GM15510 (cell line): ENCODE results near the gene ADGRF1.

Experiments used
- POLR2A ChIP-seq: IDR thresholded peaks from 3 replicates; pipeline ENCODE4 v1.6.1; 2011; ENCODE audit warnings: borderline replicate concordance; ENCODE audit not compliant: insufficient read length; ENCODE audit errors: extremely low read depth

The ADGRF1 gene

DNA sequence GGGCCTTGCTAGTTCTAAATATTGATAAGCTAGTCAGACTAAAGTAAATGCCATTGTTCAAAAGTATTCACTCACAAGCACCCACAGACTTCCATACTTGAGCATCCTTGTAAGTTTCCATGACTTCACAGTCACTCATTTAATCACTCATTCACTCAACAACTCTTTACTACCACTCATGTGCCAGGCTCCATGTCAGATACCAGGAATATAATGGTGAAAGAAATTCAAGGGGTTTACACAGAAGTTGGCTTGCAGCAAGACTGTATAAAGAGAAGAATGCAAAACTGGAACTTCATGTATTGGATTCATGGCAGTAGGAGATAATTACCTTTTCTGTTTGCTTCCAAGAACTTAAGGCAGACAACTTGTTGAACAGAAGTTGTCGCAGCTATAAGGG lies 36.6 kb downstream of the ADGRF1 start:
- no peak for TF ChIP-seq POLR2A

DNA sequence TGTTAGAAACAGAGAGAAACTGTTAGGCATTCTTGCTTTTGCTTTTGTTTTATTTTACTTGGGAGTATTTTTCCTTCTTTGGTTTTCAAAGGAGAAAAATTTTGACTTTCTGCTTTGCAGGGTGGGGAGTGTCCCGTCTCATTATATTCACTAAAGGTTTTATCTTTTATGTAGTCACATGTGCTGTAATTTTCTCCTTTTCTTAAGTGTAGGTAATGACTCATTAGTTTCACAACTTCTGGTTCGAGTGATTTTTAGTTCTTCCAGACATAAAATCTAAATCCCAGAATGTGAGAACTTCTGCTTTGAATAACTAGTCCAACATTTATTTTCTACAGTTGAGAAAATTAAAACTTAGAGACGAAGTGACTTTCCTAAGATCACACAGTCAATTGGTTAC lies 37.7 kb downstream of the ADGRF1 start:
- no peak for TF ChIP-seq POLR2A

DNA sequence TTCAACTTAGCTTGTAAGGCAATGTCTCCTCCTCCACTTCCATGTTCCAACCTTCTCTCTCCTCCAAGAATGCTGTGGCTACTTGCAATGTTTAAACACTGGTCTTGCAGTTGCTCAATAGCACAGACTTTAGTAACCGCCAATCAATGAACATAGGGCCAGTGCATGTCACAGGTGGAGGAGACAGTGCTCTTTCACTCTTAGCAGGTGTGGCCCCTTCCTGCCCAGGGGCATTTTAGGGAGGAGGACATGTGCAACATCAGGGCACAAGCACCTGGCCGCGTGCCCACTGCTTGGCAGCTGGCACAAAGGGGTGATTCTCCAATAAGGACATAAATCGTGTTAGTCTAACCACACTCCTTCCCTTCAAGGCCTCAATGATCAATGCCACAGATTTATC lies 41.3 kb downstream of the ADGRF1 start:
- TF ChIP-seq POLR2A: no peak

DNA sequence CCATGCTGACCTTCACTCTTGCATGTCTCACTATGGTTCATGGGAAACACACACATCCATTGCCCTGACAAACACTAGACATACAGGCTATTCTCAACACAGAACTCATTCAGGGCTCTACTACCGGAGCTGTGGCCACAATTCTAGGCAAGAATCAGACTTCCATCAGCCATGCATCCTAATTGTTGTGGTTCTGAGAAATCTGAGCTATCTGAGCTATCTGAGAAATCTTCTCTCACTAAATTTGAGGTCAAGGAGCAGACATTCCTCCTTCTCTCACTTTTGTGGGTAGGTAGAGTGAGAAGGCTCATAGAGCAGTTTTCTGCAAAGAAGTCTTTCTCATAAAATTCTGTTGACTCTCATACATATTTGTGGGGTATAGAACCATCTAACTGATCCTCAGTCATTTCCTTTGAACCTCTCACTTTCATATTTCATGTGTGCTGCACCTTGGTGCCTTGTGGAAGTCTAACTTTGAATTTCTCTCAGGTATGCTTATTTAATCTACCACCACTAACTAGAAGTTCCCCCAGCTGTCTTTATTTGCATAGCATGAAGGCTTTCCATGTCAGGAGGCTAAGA lies 43.6 kb downstream of the ADGRF1 start:
- no peak for TF ChIP-seq POLR2A

- TF ChIP-seq POLR2A: no peak
These were observed 44.5 kb downstream of the ADGRF1 start for GRCh38 chr6:46997646-46998045.

DNA sequence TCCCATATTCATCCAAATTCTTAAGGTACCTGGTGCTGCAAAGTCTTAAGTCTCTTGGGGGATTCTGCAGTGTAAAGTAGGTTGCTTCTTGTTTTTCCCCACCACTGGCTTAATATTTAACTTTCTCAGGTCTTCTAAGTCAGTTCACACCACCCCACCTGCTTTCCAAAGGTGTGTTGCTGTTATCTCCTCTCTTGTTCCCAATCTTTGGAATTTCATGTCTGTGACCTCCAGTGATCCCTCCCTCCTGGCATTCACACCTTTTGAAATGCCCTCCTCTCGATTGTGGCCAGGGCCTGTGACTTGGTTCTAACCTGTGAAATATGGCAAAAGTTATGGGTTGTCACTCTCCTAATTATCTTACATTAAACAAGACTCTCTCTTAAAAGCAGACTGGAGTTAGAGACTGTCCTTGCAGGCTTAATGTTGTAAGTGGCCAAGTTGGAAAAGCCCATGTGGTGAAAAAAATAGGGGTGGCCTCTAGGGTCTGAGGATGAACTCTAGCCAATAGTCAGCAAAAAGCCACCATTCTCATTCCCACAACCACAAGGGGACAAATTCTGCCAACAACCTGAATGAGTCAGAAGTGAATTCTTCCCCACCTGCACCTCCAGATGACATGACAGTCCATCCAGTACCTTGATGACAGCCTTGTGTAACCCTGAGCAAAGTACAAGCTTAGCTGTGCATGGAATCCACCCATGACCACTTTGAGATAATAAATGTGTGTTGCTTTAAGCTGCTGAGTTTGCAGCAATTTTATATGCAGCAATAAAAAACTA lies 45.1 kb downstream of the ADGRF1 start:
- TF ChIP-seq POLR2A: no peak

DNA sequence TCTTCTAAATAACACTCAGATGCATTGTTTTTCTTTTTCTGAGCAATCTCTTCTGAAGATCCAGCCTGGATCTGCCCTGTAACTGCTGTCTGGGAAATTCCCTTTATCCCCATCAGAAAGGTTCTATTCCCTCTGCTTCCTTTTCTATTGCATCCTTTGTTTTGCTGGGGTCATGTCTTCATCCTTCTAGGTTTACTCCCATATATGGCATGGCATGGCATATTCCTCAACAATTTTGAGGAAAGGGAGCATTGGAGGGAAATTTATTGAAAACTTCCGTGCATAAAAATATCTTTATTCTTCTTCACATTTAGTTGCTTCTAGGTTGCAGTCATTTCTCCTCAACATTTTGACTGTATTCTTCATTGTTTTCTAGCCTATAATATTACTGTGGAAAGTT lies 47.2 kb downstream of the ADGRF1 start:
- no peak for TF ChIP-seq POLR2A

- no peak for TF ChIP-seq POLR2A
These were observed 48.3 kb downstream of the ADGRF1 start for GRCh38 chr6:46993846-46994245.

DNA sequence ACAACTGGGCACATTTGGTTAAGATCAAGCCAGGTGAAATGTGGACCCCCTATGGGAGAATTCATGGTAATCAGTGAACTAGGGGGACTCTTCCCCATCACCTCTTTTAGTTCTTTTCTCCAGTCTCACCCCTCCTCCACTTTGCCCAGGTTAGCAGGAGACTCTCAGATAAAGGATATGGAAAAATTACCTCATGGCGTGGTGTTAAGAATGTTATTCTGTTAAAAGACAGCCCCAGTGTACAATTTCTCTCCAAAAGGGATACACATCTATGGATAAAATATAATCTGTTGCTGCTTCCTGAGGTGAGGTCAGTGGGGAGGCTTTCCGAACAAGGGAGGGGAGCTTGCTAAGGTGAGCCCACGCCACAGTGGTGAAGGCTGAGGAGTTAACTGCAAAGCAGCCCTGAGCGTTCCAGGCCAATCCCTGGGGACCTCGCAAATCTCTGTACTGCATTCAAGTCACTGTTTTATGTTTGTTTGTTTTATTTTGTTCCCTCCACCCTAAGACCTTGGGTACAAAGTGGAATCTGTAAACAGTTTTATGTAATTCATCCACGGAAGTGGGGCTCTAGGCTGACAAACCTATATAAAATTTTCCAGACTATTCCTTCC lies 52.0 kb downstream of the ADGRF1 start:
- TF ChIP-seq POLR2A: no peak

DNA sequence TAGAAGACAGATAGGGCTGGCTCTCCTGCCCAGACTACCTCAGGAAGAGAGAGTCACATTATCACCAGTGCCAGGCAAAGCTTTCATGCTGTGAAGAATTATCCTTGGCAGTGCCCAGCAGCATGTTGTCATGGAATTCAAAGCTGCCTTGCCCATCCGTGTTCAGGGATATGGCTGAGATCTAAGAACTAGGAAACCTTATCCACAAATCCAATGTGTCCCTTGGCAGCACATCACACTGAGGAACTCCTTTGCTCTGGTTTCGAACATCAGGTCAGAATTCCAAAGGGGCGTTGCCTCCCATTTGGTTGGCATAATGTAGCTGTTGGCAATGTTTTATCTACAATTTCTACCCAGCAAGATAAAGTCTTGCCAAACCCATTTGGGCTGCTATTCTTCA lies 52.7 kb downstream of the ADGRF1 start:
- no peak for TF ChIP-seq POLR2A

DNA sequence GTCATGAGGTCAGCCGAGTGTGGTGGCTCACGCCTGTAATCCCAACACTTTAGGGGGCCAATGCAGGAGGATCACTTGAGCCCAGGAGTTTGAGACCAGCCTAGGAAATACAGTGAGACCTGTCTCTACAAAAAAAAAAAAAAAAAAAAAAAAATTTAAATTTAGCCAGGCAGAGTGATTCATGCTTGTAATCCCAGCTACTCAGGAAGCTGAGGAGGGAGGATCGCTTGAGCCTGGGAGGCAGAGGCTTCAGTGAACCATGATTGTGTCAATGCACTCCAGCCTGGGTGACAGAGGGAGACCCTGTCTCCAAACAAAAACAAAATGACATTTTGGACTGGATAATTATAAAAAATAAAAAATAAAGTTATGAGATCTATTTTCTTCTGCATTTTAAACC lies 56.2 kb downstream of the ADGRF1 start:
- no peak for TF ChIP-seq POLR2A

DNA sequence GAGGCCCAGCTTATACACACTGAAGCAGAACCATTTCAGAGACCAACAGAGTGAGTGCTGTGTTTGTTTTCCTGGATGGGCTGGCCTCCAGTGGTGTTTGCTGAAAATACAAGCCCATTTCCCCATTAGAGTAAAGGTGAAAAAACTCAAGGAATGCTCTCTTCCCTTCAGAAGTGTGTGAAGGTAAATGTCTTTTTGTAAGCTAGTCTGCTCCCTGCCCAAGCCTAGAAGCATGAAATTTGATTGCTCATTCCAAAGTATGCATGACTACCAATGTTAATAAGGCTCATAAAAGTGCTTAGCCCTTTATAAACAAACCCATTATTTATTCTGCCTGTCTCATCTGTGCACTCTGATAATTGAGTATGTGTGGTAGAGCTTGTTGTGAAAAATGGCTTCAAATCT lies 59.1 kb downstream of the ADGRF1 start:
- no peak for TF ChIP-seq POLR2A

GRCh38 chr6:46979206-46979605 lies 62.9 kb downstream of the ADGRF1 start:
- no peak for TF ChIP-seq POLR2A

DNA sequence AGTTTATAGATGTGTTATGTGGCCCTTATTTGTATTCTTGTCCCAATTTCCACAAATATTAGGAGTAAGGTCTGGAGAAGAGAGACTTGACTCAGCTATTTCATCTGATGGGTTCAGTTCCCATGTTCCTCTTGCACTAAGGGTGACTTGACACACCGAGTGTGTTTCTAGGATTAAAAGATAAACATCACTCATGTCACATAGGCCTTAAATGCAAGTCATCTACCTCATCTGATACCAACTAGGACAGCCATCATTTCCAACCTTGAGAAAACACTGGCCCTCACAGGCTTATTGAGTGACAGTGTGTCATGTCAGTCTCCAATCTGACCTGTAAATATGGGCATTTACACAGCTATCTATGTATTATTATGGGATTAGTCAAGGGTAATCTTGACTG lies 67.3 kb downstream of the ADGRF1 start:
- TF ChIP-seq POLR2A: no peak

GRCh38 chr6:46973029-46973428 lies 69.1 kb downstream of the ADGRF1 start:
- no peak for TF ChIP-seq POLR2A

GRCh38 chr6:46972531-46972930 lies 69.6 kb downstream of the ADGRF1 start:
- no peak for TF ChIP-seq POLR2A
